ENCODE results near the gene TAF1B.
A peak's percentile ranks its signal among the peaks of the same experiment; 100 is the strongest.

TAF1B gene

GRCh38 chr2:9843229-9844035, at the start of gene TAF1B:
Gene TAF1B (plus strand): TSS chr2:9843474. CDS start chr2:9843542, 68 bp downstream.
- DNase-seq (ENCODE audit: low read depth, low spot score), result peak; percentile 67

- DNase-seq (ENCODE audit: low read depth, low spot score), result no peak
These were observed 49.2 kb upstream of the TAF1B start for GRCh38 chr2:9793918-9794717.

DNA sequence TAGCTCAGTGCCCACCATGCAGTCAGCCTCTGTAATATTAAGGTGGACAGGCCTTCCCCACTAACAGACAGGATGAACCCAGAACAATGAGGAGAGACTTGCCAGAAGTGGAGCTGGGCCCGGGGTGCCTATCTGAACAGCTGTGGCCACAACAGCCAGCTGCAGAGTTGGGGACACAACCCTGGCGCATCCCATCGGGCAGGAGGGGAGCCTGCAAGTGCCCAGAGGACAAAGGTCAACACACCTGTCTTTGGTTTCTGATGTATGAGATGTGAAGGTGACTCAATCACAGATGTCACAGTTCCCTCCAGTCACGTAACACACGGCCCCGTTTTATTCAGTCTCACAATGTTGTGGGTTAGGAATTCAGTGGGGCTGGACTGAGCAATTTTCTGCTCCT, 48.2 kb upstream of the TAF1B start:
- no peak for DNase-seq (ENCODE audit: low read depth, low spot score)

GRCh38 chr2:9796056-9797010, 46.9 kb upstream of the TAF1B start:
- no peak for DNase-seq (ENCODE audit: low read depth, low spot score)

- DNase-seq (ENCODE audit: low read depth, low spot score), result no peak
These were observed 46.2 kb upstream of the TAF1B start for GRCh38 chr2:9797086-9797485.

- DNase-seq (ENCODE audit: low read depth, low spot score), result no peak
These were observed 45.4 kb upstream of the TAF1B start for GRCh38 chr2:9797681-9798556.

DNA sequence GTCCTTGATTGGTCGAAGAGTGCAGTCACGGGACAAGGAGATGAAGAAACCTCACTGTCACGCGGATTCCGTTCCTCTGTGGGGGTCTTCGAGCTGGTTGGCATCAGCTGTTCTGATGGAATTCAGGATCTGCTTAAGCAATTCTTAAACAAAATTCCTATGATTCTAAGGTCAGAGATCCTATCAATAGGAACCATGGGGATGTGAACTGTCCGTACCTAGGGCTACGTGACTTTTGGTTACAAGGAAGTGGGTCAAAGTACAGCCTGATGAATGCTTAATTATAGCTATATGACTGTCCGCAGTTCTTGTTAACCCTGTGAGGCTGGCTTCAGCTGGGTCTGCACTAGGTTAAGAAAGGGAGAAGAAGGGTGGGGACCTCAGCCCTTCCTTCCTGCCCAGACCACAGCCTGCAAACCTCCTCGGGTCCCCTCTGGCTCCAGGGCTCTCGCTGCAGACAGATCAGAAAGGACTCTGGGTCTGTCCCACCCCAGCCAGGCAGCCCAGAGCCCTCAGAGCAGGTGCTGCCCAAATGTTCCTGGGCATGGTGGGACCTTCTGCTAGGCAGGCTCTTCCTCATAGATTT, 44.2 kb upstream of the TAF1B start:
- DNase-seq (ENCODE audit: low read depth, low spot score), result no peak

GRCh38 chr2:9799729-9800632, 43.3 kb upstream of the TAF1B start:
- DNase-seq (ENCODE audit: low read depth, low spot score), result peak; percentile 69

- no peak for DNase-seq (ENCODE audit: low read depth, low spot score)
These were observed 42.7 kb upstream of the TAF1B start for GRCh38 chr2:9800639-9800974.

DNA sequence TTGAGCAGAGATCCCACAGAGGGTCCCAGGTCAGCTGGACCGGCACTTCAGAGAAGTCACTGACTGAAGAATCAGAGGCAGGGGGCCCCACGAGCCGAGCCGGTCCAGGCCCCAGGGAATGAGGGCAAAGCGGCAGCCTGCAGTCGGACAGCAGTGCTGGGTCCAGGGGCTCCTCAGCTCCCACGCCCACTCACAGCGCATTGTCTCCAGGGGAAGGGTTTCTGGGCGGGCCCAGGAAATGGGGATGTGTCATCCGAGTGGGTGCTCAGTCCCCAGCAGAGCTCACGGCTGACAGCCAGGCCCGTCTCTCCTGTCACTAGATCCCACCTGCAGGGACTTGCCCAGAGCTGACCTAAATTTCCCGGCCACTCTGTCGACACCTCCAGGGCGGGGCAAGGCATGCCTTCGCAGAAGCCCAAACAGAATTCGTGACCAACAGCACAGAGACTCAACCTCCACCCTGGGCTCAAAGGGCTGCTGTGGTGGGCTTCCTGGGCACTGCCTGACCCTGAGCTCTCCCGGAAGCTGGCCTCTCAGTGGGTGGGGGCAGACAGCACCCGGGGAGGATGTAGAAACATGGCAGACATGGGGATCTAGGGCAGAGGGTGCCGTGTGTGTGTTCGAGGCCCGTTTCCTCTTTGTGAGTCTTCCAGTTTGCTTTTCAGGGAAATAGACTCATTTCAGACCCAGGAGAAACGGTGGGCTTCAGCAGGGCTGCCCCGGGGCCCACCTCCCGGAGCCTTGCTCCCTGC, 42.1 kb upstream of the TAF1B start:
- no peak for DNase-seq (ENCODE audit: low read depth, low spot score)

DNA sequence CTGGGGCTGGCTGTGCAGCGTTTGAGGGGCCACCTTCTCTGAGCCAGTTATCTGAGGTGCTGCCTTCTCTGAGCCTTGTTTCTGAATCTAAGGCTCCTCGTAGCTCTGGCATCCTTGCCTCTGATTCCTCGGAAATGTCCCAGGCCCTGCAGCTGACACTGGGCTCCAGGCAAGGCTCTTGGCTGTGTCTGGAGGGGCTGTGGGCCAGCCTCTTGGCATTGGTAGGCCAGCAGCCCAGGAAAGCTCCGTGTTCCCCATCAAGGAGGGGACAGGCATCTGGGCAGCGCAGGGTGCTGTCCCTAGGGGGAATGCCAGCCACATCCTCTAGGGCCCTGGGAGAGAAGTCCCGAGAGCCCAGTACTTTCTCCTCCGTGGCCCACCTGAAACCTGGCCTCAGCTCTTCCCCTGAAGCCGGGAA, 40.7 kb upstream of the TAF1B start:
- DNase-seq (ENCODE audit: low read depth, low spot score), result no peak

- no peak for DNase-seq (ENCODE audit: low read depth, low spot score)
These were observed 40.1 kb upstream of the TAF1B start for GRCh38 chr2:9803023-9803805.

GRCh38 chr2:9805435-9806297, 37.6 kb upstream of the TAF1B start:
- no peak for DNase-seq (ENCODE audit: low read depth, low spot score)

DNA sequence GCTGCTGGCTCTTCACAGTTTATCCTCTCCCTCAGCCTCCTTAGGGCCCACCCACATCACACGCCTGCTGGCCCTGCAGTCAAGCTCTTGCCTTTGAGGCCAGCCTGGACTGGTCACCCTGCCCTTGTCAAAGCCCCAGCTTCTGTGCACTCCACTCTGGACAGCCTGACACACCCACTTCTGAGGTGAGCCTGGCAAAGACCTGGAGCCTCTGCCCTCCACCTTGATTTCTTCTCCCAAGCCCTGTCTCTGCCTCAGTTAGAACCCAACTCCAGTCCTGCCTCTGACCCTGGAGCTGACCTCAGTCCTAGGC, 37.0 kb upstream of the TAF1B start:
- no peak for DNase-seq (ENCODE audit: low read depth, low spot score)

- no peak for DNase-seq (ENCODE audit: low read depth, low spot score)
These were observed 36.6 kb upstream of the TAF1B start for GRCh38 chr2:9806656-9807055.

- no peak for DNase-seq (ENCODE audit: low read depth, low spot score)
These were observed 36.2 kb upstream of the TAF1B start for GRCh38 chr2:9807056-9807455.

All from activated naive CD8-positive, alpha-beta T cell treated with anti-CD3 and anti-CD28 coated beads, Interleukin-2, amount 50 U/mL, for 16 hours (primary cell).